Mucosa of descending colon (tissue), 3 donors: ENCODE data around the gene SPRYD3. TPM values are rescaled to one million over a fixed set of nuclear protein-coding genes. Genes with fewer than 3 reads are reported as not detected.

ENCODE experiments used
- ATAC-seq: fragments of 200-7000 bp; cut with Tn5 transposase; one replicate; pipeline ENCODE4 v1.9.1; 2020; ENCODE audit warnings: mild to moderate bottlenecking, moderate library complexity
- DNase-seq, 3 donors: peaks; one replicate each; pipeline ENCODE4 v3.0.0-alpha.2; 2020
- H3K36me3 ChIP-seq: fragments of 200-600 bp; one replicate; pipeline ENCODE4 v1.8.0; 2021; ENCODE audit warnings: low read depth, mild to moderate bottlenecking
- H3K4me1 ChIP-seq: fragments of 200-600 bp; one replicate; pipeline ENCODE4 v1.8.0; 2021; ENCODE audit warnings: low read depth, mild to moderate bottlenecking
- H3K4me3 ChIP-seq: fragments of 200-600 bp; one replicate; pipeline ENCODE4 v1.8.0; 2021; ENCODE audit warnings: mild to moderate bottlenecking
- H3K9me3 ChIP-seq: fragments of 200-600 bp; one replicate; pipeline ENCODE4 v1.8.0; 2021; ENCODE audit warnings: mild to moderate bottlenecking
- CTCF ChIP-seq: fragments of 200-600 bp; IDR thresholded peaks from one replicate; pipeline ENCODE4 v1.8.0; 2022; ENCODE audit warnings: antibody characterized with exemption, mild to moderate bottlenecking
- intact Hi-C, 2 donors: fragments of 100-400 bp; cut with DNase I in 1 of 2; cut with micrococcal nuclease in 1 of 2; formaldehyde crosslinking; loops; one replicate each; pipeline versions ENCODE4 v1.11.0 to v1.11.1; 2022; cut with DNase I, micrococcal nuclease
- long read RNA-seq, 2 donors: library from polyadenylated mRNA; unstranded; transcript quantifications; one replicate each; pipeline ENCODE4 v2.0.0, GENCODE V29; 2019 to 2021
- total RNA-seq, 3 donors: library from RNA; stranded (reverse); fragmentation: NEBNext Ultra II Directional in 2 of 3; extraction: Animal tissue kit (Norgen Biotek cat#: 25700) in 2 of 3; gene quantifications; one replicate each; pipeline versions ENCODE4 v1.2.1 to v1.2.4, GENCODE V29; 2021 to 2023
- donor health status: DM: no; HTN: no; CAD: no; lungs with moderate emphysema.
- donor health status: DM: no; HTN: no; CAD: no.
- donor health status: DM: no; HTN: yes; CAD: no.

Gene SPRYD3, protein sequence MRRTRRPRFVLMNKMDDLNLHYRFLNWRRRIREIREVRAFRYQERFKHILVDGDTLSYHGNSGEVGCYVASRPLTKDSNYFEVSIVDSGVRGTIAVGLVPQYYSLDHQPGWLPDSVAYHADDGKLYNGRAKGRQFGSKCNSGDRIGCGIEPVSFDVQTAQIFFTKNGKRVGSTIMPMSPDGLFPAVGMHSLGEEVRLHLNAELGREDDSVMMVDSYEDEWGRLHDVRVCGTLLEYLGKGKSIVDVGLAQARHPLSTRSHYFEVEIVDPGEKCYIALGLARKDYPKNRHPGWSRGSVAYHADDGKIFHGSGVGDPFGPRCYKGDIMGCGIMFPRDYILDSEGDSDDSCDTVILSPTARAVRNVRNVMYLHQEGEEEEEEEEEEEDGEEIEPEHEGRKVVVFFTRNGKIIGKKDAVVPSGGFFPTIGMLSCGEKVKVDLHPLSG
- total RNA-seq = 10 to 100 TPM; 27.3 to 51.0 (median 32.5) TPM
- long read RNA-seq, donor 1, transcript SPRYD3-201 (11 exons, 2,932 nt) = major isoform, 100 of 122 reads
- long read RNA-seq, donor 1, partial matches to known transcripts = 6 of 122 reads
- long read RNA-seq, donor 1, other reads (novel, unspliced or antisense) = 16 of 122 reads
- long read RNA-seq, donor 2, transcript SPRYD3-201 (11 exons, 2,932 nt) = major isoform, 16 of 19 reads
- long read RNA-seq, donor 2, partial matches to known transcripts = 1 of 19 reads
- long read RNA-seq, donor 2, other reads (novel, unspliced or antisense) = 2 of 19 reads

- peak; percentile 99 for ATAC-seq
- Histone ChIP-seq H3K4me3 (peak within 1 kb of the TSS; percentile 20), H3K9me3 (no peaks in the 10 kb centered on the region), H3K36me3 (no peaks in the 10 kb centered on the region), H3K4me1 (peaks cover 4% of the 10 kb centered on the region)
- intact Hi-C loops = no loop called here
- TF ChIP-seq CTCF = no peak
- DNase-seq = peak; percentile 97 to 99 (median 98)
Measured at GRCh38 chr12:53079226-53080117, at the start of gene SPRYD3. SPRYD3 (minus strand) TSS chr12:53079390; CDS start chr12:53079333, 57 bp downstream.

DNA sequence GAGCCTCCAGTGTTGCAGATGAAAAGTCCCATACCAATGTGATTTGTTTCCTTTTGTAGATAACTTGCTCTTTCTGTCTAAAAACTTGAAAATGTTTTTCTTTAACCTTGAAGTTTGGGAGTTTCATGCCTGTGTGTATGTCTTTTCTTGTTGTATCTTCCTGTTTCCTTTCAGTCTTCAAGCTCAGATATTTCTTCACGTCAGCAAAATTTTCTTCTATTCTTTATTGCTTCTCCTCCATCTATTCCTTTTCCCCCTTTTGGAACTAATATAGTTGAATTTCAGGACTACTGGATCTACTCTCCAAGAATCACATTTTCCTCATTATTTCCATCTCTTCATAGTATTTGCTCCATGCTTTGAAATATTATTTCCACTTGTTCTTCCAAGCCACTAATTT, 48.0 kb upstream of the SPRYD3 start:
- H3K4me3 ChIP-seq = no peak overlapping the region
- no peak for DNase-seq
- ATAC-seq = no peak
- no peak for TF ChIP-seq CTCF
- H3K36me3 ChIP-seq = no peaks in the 10 kb centered on the region
- intact Hi-C loops = no loop called here
- H3K9me3 ChIP-seq = no peaks in the 10 kb centered on the region
- H3K4me1 ChIP-seq = no peaks in the 10 kb centered on the region

DNA sequence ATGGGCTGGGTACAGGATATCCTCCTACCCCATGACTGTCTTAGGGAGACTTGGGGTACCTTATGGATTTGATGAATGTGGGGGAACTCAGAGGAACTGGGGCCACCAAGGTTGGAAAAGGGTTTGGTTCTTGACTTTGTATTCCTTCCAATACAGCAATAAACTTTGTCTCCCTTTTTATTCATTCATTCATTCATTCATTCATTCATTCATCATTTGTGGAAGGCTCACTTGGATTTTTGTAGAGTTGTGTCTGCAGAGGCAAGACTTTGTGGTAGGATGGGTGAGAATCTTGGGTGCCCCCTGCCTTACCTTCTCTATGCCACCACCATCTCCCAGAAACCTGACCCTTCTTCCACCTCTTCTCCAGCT, 45.1 kb upstream of the SPRYD3 start:
- Histone ChIP-seq H3K36me3 (no peaks in the 10 kb centered on the region), H3K9me3 (no peaks in the 10 kb centered on the region), H3K4me3 (no peak overlapping the region), H3K4me1 (no peaks in the 10 kb centered on the region)
- ATAC-seq (no peak), DNase-seq (no peak)
- TF ChIP-seq CTCF = no peak
- intact Hi-C loops = no loop called here

GRCh38 chr12:53123578-53124351, 44.6 kb upstream of the SPRYD3 start:
- H3K9me3 ChIP-seq = no peaks in the 10 kb centered on the region
- H3K36me3 ChIP-seq = no peaks in the 10 kb centered on the region
- intact Hi-C loops = no loop called here
- DNase-seq (no peak), ATAC-seq (no peak)
- H3K4me3 ChIP-seq = no peak overlapping the region
- no peaks in the 10 kb centered on the region for H3K4me1 ChIP-seq
- no peak for TF ChIP-seq CTCF

DNA sequence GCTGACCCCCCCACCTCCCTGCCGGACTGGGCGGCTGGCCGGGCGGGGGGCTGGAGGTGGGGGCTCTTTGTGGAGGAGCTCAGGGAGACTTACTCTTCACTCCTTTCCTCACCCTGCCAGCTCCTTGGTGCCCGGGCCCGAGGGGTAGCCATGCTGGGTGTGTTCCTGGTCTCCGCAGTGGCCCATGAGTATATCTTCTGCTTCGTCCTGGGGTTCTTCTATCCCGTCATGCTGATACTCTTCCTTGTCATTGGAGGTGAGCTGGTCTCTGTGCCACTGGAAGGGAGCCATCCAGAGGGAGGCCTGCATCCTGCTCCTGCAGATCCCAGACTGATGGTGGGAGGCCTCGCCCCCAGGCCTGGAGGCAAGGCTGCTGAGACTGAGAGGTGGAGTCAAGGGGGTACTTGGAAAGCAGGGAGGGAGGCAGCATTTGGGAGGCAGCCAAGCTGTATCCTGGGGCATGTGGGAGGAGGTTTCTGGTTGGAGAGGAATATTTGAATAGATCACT, 43.8 kb upstream of the SPRYD3 start:
- ATAC-seq (no peak), DNase-seq (no peak)
- no peaks in the 10 kb centered on the region for H3K36me3 ChIP-seq
- H3K4me3 ChIP-seq = no peak overlapping the region
- intact Hi-C loops = no loop called here
- no peak for TF ChIP-seq CTCF
- H3K9me3 ChIP-seq = no peaks in the 10 kb centered on the region
- H3K4me1 ChIP-seq = no peaks in the 10 kb centered on the region
